ENCODE results near the gene IQSEC1. TPM values are rescaled to one million over a fixed set of nuclear protein-coding genes. Genes with fewer than 3 reads are reported as not detected.
A peak's percentile ranks its signal among the peaks of the same experiment; 100 is the strongest.

The IQSEC1 gene
- total and polyA plus RNA-seq, 9 of the 15 experiments (the other 6 are each of a cell fraction or from before 2014, with no cell fraction given) = 0.56 to 39.0 (median 6.8) TPM

DNA sequence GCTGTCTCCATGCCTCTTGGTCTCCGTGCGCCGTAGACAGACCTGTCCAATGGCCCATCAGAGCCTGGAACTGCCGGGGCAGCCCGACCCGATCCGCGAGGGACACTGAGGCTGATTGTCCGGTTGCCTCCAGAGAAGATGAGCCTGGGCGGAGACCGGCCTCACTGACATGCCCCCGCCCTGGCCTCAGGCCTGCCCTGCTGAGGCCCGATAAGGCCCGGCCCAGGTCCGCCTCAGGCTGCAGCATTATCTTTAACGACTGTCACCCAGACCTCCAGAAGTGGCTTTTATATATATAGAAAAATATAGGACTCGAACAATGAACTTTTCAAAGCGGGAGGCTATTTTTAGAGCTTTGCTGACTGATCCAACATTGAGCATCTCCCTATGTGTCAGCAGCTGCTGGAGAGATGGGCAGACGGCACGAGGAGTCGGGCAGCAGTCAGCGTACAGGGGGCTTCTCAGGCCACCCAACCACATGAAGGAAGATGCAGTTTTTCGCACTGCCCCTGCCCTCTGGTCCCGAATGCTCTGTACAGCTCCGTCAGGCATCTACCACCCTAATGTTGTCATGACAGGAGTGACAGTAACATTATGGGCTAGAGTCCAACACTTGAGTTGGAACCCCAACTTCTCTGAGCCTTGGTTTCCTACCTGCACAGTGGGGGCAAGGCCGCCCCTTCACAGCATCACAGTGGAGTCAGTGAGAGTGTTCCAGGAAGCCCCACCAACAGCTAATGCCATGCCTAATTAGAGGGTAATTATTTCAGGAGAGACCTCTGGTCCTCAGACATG is 119.8 kb downstream of the IQSEC1 start (continued):
- TF ChIP-seq KAT7 (CRISPR knock-in tag; IDR thresholded peaks at IDR 0.05; ENCODE audit: borderline replicate concordance) (peak; percentile 2; the same call in 1 of the 2 replicates), CHD1 (IDR thresholded peaks at IDR 0.05; ENCODE audit: low read length) (no peak), RBM25 (IDR thresholded peaks at IDR 0.05; ENCODE audit: low read depth, low read length, severe bottlenecking) (no peak), TCF7 (IDR thresholded peaks at IDR 0.05; ENCODE audit: borderline replicate concordance) (no peak), MECOM (CRISPR knock-in tag; IDR thresholded peaks at IDR 0.05) (peak; percentile 88), HNRNPL (IDR thresholded peaks at IDR 0.05; ENCODE audit: low read depth, low read length) (no peak), GABPB1 (CRISPR knock-in tag; IDR thresholded peaks at IDR 0.05) (no peak; the same call in 1 of the 2 replicates), MYNN (IDR thresholded peaks at IDR 0.05) (peak; percentile 88), MYNN (CRISPR knock-in tag; IDR thresholded peaks at IDR 0.05) (no peak), L3MBTL2 (IDR thresholded peaks at IDR 0.05) (0 out of 2 replicates have a peak, but pooled peaks have one; percentile 16), YBX1 (IDR thresholded peaks at IDR 0.05) (no peak), FOS (IDR thresholded peaks at IDR 0.05; ENCODE audit: extremely low read depth, insufficient read length) (no peak), IFI16 (CRISPR knock-in tag; IDR thresholded peaks at IDR 0.05) (0 out of 2 replicates have a peak, but pooled peaks have one; percentile 26), EP300 (IDR thresholded peaks at IDR 0.05; ENCODE audit: low read length) (peak; percentile 95), POLR2AphosphoS2 (IDR thresholded peaks at IDR 0.05; ENCODE audit: low read length) (no peak), HDAC1 (IDR thresholded peaks at IDR 0.05) (peak in 1 of 2 experiments; percentile 6; a peak in 1 of 4 replicates), ZNF134 (CRISPR knock-in tag; conservative IDR thresholded peaks at IDR 0.05) (0 out of 2 replicates have a peak, but pooled peaks have one; percentile 15), ASH1L (IDR thresholded peaks at IDR 0.05; ENCODE audit: borderline replicate concordance, low read depth, partially characterized antibody) (no peak)
- TF ChIP-seq, protein P1, sequence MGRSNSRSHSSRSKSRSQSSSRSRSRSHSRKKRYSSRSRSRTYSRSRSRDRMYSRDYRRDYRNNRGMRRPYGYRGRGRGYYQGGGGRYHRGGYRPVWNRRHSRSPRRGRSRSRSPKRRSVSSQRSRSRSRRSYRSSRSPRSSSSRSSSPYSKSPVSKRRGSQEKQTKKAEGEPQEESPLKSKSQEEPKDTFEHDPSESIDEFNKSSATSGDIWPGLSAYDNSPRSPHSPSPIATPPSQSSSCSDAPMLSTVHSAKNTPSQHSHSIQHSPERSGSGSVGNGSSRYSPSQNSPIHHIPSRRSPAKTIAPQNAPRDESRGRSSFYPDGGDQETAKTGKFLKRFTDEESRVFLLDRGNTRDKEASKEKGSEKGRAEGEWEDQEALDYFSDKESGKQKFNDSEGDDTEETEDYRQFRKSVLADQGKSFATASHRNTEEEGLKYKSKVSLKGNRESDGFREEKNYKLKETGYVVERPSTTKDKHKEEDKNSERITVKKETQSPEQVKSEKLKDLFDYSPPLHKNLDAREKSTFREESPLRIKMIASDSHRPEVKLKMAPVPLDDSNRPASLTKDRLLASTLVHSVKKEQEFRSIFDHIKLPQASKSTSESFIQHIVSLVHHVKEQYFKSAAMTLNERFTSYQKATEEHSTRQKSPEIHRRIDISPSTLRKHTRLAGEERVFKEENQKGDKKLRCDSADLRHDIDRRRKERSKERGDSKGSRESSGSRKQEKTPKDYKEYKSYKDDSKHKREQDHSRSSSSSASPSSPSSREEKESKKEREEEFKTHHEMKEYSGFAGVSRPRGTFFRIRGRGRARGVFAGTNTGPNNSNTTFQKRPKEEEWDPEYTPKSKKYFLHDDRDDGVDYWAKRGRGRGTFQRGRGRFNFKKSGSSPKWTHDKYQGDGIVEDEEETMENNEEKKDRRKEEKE (IDR thresholded peaks at IDR 0.05; ENCODE audit: borderline replicate concordance in 1 of 2, control insufficient read depth in 1 of 2, low read depth in 2 of 2, low read length in 1 of 2) = no peak
- TF ChIP-seq, protein P2, sequence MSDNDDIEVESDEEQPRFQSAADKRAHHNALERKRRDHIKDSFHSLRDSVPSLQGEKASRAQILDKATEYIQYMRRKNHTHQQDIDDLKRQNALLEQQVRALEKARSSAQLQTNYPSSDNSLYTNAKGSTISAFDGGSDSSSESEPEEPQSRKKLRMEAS (CRISPR knock-in tag; IDR thresholded peaks at IDR 0.05) = 0 out of 2 replicates have a peak, but pooled peaks have one; percentile 23
- TF ChIP-seq, protein P3, sequence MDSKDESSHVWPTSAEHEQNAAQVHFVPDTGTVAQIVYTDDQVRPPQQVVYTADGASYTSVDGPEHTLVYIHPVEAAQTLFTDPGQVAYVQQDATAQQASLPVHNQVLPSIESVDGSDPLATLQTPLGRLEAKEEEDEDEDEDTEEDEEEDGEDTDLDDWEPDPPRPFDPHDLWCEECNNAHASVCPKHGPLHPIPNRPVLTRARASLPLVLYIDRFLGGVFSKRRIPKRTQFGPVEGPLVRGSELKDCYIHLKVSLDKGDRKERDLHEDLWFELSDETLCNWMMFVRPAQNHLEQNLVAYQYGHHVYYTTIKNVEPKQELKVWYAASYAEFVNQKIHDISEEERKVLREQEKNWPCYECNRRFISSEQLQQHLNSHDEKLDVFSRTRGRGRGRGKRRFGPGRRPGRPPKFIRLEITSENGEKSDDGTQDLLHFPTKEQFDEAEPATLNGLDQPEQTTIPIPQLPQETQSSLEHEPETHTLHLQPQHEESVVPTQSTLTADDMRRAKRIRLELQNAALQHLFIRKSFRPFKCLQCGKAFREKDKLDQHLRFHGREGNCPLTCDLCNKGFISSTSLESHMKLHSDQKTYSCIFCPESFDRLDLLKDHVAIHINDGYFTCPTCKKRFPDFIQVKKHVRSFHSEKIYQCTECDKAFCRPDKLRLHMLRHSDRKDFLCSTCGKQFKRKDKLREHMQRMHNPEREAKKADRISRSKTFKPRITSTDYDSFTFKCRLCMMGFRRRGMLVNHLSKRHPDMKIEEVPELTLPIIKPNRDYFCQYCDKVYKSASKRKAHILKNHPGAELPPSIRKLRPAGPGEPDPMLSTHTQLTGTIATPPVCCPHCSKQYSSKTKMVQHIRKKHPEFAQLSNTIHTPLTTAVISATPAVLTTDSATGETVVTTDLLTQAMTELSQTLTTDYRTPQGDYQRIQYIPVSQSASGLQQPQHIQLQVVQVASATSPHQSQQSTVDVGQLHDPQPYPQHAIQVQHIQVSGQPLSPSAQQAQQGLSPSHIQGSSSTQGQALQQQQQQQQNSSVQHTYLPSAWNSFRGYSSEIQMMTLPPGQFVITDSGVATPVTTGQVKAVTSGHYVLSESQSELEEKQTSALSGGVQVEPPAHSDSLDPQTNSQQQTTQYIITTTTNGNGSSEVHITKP (IDR thresholded peaks at IDR 0.05; ENCODE audit: partially characterized antibody) = peak; percentile 80
- TF ChIP-seq, protein P4, sequence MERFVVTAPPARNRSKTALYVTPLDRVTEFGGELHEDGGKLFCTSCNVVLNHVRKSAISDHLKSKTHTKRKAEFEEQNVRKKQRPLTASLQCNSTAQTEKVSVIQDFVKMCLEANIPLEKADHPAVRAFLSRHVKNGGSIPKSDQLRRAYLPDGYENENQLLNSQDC (CRISPR knock-in tag; IDR thresholded peaks at IDR 0.05) = no peak
